HCT116 (cell line): ENCODE measurements around the gene EP300.

Source experiments
- EGR1 ChIP-seq: IDR thresholded peaks from 2 replicates; pipeline ENCODE4 v1.6.1; 2012; ENCODE audit warnings: low read depth
- FOSL1 ChIP-seq: IDR thresholded peaks from 2 replicates; pipeline ENCODE4 v1.6.1; 2012; ENCODE audit warnings: low read depth
- POLR2A ChIP-seq: IDR thresholded peaks from 2 replicates; pipeline ENCODE4 v1.7.0; 2011; ENCODE audit warnings: borderline replicate concordance; ENCODE audit not compliant: insufficient read depth, insufficient read length; ENCODE audit errors: extremely low read depth
- POLR2AphosphoS5 ChIP-seq: IDR thresholded peaks from 2 replicates; pipeline ENCODE4 v1.6.1; 2011; ENCODE audit warnings: mild to moderate bottlenecking, low read depth, low read length, moderate library complexity
- YY1 ChIP-seq: IDR thresholded peaks from 2 replicates; pipeline ENCODE4 v1.6.1; 2011; ENCODE audit warnings: low read length, low read depth, moderate library complexity, mild to moderate bottlenecking; ENCODE audit not compliant: insufficient replicate concordance; ENCODE audit errors: extremely low read depth
- TF ChIP-seq, protein P1 (sequence below), 3 experiments: fragments of 200-600 bp in 1 of 3; sonication (generic) in 1 of 3; IDR thresholded peaks in 2 of 3; conservative IDR thresholded peaks in 1 of 3; 2 replicates each; pipeline ENCODE4 v1.5.1; 2012 to 2017; ENCODE audit warnings: low read depth in 2 of 3, low read length in 2 of 3, antibody characterized with exemption in 1 of 3, borderline replicate concordance in 1 of 3, control low read depth in 1 of 3, mild to moderate bottlenecking in 1 of 3, mixed read lengths in 1 of 3, mixed run types in 1 of 3, moderate library complexity in 1 of 3; ENCODE audit not compliant: insufficient read depth in 1 of 3
- TF ChIP-seq, protein P2 (sequence below): IDR thresholded peaks from 2 replicates; pipeline ENCODE4 v1.6.1; 2011; ENCODE audit warnings: mild to moderate bottlenecking, low read length, moderate library complexity; ENCODE audit not compliant: insufficient replicate concordance; ENCODE audit errors: extremely low read depth

DNA sequence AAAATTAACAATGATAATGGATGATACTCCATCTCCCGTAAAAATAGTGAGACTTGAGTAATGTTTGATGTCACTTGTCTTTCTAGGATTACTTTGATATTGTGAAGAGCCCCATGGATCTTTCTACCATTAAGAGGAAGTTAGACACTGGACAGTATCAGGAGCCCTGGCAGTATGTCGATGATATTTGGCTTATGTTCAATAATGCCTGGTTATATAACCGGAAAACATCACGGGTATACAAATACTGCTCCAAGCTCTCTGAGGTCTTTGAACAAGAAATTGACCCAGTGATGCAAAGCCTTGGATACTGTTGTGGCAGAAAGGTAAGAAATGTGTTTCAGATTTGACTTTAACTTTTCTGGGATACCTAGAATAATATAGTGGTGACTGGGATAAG, 64.7 kb downstream of the EP300 start:
- no peak for TF ChIP-seq POLR2A
- TF ChIP-seq, protein P1, sequence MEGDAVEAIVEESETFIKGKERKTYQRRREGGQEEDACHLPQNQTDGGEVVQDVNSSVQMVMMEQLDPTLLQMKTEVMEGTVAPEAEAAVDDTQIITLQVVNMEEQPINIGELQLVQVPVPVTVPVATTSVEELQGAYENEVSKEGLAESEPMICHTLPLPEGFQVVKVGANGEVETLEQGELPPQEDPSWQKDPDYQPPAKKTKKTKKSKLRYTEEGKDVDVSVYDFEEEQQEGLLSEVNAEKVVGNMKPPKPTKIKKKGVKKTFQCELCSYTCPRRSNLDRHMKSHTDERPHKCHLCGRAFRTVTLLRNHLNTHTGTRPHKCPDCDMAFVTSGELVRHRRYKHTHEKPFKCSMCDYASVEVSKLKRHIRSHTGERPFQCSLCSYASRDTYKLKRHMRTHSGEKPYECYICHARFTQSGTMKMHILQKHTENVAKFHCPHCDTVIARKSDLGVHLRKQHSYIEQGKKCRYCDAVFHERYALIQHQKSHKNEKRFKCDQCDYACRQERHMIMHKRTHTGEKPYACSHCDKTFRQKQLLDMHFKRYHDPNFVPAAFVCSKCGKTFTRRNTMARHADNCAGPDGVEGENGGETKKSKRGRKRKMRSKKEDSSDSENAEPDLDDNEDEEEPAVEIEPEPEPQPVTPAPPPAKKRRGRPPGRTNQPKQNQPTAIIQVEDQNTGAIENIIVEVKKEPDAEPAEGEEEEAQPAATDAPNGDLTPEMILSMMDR (IDR thresholded peaks at IDR 0.05 in 2 of 3, conservative IDR thresholded peaks at IDR 0.05 in 1 of 3; ENCODE audit: borderline replicate concordance in 1 of 3, insufficient read depth in 1 of 3, low read depth in 2 of 3, low read length in 2 of 3) = no peak
- no peak for TF ChIP-seq POLR2AphosphoS5
- TF ChIP-seq, protein P2, sequence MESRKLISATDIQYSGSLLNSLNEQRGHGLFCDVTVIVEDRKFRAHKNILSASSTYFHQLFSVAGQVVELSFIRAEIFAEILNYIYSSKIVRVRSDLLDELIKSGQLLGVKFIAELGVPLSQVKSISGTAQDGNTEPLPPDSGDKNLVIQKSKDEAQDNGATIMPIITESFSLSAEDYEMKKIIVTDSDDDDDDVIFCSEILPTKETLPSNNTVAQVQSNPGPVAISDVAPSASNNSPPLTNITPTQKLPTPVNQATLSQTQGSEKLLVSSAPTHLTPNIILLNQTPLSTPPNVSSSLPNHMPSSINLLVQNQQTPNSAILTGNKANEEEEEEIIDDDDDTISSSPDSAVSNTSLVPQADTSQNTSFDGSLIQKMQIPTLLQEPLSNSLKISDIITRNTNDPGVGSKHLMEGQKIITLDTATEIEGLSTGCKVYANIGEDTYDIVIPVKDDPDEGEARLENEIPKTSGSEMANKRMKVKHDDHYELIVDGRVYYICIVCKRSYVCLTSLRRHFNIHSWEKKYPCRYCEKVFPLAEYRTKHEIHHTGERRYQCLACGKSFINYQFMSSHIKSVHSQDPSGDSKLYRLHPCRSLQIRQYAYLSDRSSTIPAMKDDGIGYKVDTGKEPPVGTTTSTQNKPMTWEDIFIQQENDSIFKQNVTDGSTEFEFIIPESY = no peak
- no peak for TF ChIP-seq YY1
- no peak for TF ChIP-seq FOSL1
- TF ChIP-seq EGR1 = no peak
